Measurements from ENCODE around the gene TOM1L2. TPM values are rescaled to one million over a fixed set of nuclear protein-coding genes. Genes with fewer than 3 reads are reported as not detected.
A peak's percentile ranks its signal among the peaks of the same experiment; 100 is the strongest.

Gene TOM1L2
- total RNA-seq, 3 donors from 2014 or later (not counting 1 experiment from before 2014, with no cell fraction given): 35.7 to 43.2 (median 35.7) TPM

DNA sequence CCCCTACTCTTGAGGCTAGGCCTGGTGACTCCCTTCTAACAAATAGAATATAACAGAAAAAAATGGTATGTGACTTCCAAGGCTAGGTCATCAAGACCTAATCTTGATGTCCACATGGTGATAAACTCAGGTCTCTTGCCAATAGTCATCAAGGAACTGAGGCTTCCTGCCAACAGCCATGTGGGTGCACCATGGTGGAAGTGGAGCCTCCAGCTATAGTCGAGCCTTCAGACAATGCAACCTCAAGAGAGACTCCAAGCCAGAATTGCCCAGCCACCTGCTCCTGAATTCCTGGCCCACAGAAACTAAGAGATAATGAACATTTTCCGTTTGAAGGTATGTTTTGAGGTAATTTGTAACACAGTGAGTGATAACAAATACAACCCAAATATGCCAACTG is 79.5 kb downstream of the TOM1L2 start:
- ATAC-seq: no peak
- Mint-ChIP-seq H3K9me3 (no peaks in the 10 kb centered on the region), H3K4me1 (peaks cover 0 to 7% of the 10 kb centered on the region in 2 donors), H3K4me3 (no peak overlapping the region), H3K36me3 (no peaks in the 10 kb centered on the region), H3K27me3 (ENCODE audit: low read depth in 2 of 2) (no peaks in the 10 kb centered on the region), H3K27ac (no peak overlapping the region)
- H3K27ac ChIP-seq (ENCODE audit: low read length): no peak overlapping the region
- no peak overlapping the region for H3K4me3 ChIP-seq (ENCODE audit: low read length)
- DNase-seq: no peak
- no peaks in the 10 kb centered on the region for H3K4me1 ChIP-seq (ENCODE audit: control insufficient read depth, insufficient read depth, low read length)
- H3K27me3 ChIP-seq (ENCODE audit: control insufficient read depth, insufficient read depth, low read length): no peaks in the 10 kb centered on the region
- TF ChIP-seq, protein P1, sequence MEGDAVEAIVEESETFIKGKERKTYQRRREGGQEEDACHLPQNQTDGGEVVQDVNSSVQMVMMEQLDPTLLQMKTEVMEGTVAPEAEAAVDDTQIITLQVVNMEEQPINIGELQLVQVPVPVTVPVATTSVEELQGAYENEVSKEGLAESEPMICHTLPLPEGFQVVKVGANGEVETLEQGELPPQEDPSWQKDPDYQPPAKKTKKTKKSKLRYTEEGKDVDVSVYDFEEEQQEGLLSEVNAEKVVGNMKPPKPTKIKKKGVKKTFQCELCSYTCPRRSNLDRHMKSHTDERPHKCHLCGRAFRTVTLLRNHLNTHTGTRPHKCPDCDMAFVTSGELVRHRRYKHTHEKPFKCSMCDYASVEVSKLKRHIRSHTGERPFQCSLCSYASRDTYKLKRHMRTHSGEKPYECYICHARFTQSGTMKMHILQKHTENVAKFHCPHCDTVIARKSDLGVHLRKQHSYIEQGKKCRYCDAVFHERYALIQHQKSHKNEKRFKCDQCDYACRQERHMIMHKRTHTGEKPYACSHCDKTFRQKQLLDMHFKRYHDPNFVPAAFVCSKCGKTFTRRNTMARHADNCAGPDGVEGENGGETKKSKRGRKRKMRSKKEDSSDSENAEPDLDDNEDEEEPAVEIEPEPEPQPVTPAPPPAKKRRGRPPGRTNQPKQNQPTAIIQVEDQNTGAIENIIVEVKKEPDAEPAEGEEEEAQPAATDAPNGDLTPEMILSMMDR (IDR thresholded peaks at IDR 0.05): no peak
- intact Hi-C loops (cut with micrococcal nuclease): no loop called here
- peaks cover 28% of the 10 kb centered on the region for H3K36me3 ChIP-seq (ENCODE audit: control insufficient read depth, insufficient read depth, low read length)
- H3K9me3 ChIP-seq (ENCODE audit: control insufficient read depth, insufficient read depth, low read length): no peaks in the 10 kb centered on the region
- 56% methylated on average over 1 of the region's 2 CpGs for WGBS (ENCODE audit: insufficient coverage)

DNA sequence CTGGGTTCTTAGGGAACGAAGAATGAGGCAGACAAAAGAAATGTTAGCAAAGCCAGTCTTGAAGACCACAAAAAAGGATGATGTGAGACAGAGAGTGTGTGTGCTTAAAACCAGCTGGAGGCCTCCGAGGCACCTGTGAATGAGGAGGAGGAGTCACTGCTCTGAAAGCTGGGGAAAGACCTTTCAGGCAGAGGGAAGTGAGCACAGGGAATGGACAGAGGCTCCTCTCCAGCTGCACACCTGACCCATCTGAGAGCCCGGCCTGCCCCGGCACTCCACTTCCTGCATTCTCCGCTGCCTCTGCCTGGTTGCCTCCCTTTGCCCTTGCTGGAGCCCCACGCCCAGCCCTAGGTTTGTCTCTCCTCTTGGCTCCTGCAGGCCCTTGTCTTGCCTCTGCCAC is 80.2 kb downstream of the TOM1L2 start:
- 87% methylated on average over 6 of the region's 6 CpGs for WGBS (ENCODE audit: insufficient coverage)
- no peak for DNase-seq
- H3K9me3 Mint-ChIP-seq: no peaks in the 10 kb centered on the region
- H3K4me3 ChIP-seq (ENCODE audit: low read length): no peak overlapping the region
- no peaks in the 10 kb centered on the region for H3K36me3 Mint-ChIP-seq
- H3K36me3 ChIP-seq (ENCODE audit: control insufficient read depth, insufficient read depth, low read length): peaks cover 24% of the 10 kb centered on the region
- no peaks in the 10 kb centered on the region for H3K27me3 ChIP-seq (ENCODE audit: control insufficient read depth, insufficient read depth, low read length)
- H3K4me1 ChIP-seq (ENCODE audit: control insufficient read depth, insufficient read depth, low read length): no peaks in the 10 kb centered on the region
- H3K27ac ChIP-seq (ENCODE audit: low read length): no peak overlapping the region
- no peak overlapping the region for H3K27ac Mint-ChIP-seq
- H3K9me3 ChIP-seq (ENCODE audit: control insufficient read depth, insufficient read depth, low read length): no peaks in the 10 kb centered on the region
- intact Hi-C loops (cut with micrococcal nuclease): no loop called here
- H3K27me3 Mint-ChIP-seq (ENCODE audit: low read depth in 2 of 2): no peaks in the 10 kb centered on the region
- TF ChIP-seq, protein P1 (IDR thresholded peaks at IDR 0.05): no peak
- H3K4me3 Mint-ChIP-seq: no peak overlapping the region
- H3K4me1 Mint-ChIP-seq: peaks cover 0 to 7% of the 10 kb centered on the region in 2 donors
- no peak for ATAC-seq

DNA sequence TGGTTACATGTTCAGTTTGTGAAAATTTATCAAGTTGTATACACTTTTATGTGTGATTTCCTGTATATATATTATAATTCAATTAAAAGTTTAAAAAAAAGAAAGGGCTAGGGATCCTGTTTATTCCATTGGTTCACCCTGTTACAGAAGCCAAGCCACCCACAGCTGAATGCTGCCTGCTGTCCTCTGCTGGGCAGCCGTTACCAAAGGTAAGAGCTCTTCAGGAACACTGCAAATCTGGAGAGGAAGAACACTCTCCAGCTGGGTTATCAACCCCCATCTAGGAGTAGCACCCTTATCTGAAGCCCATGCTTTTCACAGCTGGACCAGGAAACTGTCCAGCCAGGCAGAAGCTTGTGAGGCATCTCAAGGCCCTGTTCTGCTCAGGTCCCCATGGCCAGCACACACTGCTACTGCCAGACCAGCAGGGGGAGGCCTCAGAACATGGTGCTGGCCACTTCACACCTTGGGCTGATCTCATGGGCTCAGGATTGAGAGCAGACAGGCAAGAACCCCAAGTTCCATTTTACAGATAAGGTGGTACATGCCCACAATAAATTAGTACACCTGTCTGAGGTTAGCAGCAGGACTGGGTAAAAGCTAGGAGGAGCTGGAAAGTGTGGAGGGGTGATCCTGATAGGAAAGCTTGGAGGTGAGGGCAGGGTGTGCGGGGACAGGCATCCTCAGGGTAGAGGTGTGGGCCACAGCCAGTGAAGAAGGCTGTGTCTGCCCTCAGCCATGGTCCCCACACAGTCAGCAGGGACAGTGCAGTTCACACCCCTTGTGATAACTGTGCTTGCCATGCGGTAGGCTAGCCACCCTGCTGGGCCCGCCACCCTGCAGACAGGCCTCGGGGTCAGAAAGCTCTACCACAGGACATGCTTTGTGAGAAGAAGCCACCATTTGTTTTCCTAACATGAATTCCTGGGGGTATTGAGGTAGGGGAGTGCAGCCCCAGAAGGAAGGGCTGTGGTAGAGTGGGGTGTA is 81.1 kb downstream of the TOM1L2 start:
- DNase-seq (peak in 1 of 2 donors; percentile 66), ATAC-seq (peak; percentile 50 to 72 (median 67))
- intact Hi-C loops (cut with micrococcal nuclease): no loop called here
- no peak overlapping the region for H3K4me3 ChIP-seq (ENCODE audit: low read length)
- H3K36me3 ChIP-seq (ENCODE audit: control insufficient read depth, insufficient read depth, low read length): peaks cover 17% of the 10 kb centered on the region
- no peaks in the 10 kb centered on the region for H3K9me3 Mint-ChIP-seq
- H3K27ac ChIP-seq (ENCODE audit: low read length): no peak overlapping the region
- TF ChIP-seq, protein P1 (IDR thresholded peaks at IDR 0.05): no peak
- no peaks in the 10 kb centered on the region for H3K27me3 ChIP-seq (ENCODE audit: control insufficient read depth, insufficient read depth, low read length)
- H3K9me3 ChIP-seq (ENCODE audit: control insufficient read depth, insufficient read depth, low read length): no peaks in the 10 kb centered on the region
- H3K4me3 Mint-ChIP-seq: no peak overlapping the region
- 93% methylated on average over 5 of the region's 5 CpGs for WGBS (ENCODE audit: insufficient coverage)
- no peaks in the 10 kb centered on the region for H3K36me3 Mint-ChIP-seq
- H3K4me1 Mint-ChIP-seq: peaks cover 0 to 7% of the 10 kb centered on the region in 2 donors
- H3K27me3 Mint-ChIP-seq (ENCODE audit: low read depth in 2 of 2): no peaks in the 10 kb centered on the region
- H3K4me1 ChIP-seq (ENCODE audit: control insufficient read depth, insufficient read depth, low read length): no peaks in the 10 kb centered on the region
- peak overlapping the region in 1 of 2 donors; percentile 15 for H3K27ac Mint-ChIP-seq

All from natural killer cell (primary cell).